Neural cell (in vitro differentiated cells): ENCODE measurements around the gene SND1. TPM values are rescaled to one million over a fixed set of nuclear protein-coding genes. Genes with fewer than 3 reads are reported as not detected.

ENCODE experiments used
- H2AFZ ChIP-seq: fragments of 200-600, 300-800 bp; sonication (generic), shearing (Covaris generic); 2 replicates; pipeline ENCODE4 v1.6.0; 2014; ENCODE audit warnings: low read depth, mild to moderate bottlenecking, antibody characterized with exemption, low read length, moderate library complexity
- H3F3A ChIP-seq: fragments of 200-600 bp; shearing (Covaris generic); 2 replicates; pipeline ENCODE4 v1.6.1; 2016; ENCODE audit warnings: mild to moderate bottlenecking, moderate library complexity, mixed read lengths, antibody characterized with exemption, low read length; ENCODE audit not compliant: insufficient read depth, poor library complexity, severe bottlenecking
- H3K27ac ChIP-seq: fragments of 200-600, 300-800 bp; sonication (generic), shearing (Covaris generic); 2 replicates; pipeline ENCODE4 v1.5.1; 2014; ENCODE audit warnings: mild to moderate bottlenecking, low read length, moderate library complexity
- H3K27me3 ChIP-seq: fragments of 300-800, 200-600 bp; sonication (generic), shearing (Covaris generic); 2 replicates; pipeline ENCODE4 v1.6.0; 2014; ENCODE audit warnings: mild to moderate bottlenecking, low read depth, low read length, moderate library complexity; ENCODE audit not compliant: insufficient read depth
- H3K36me3 ChIP-seq: fragments of 300-800, 200-600 bp; sonication (generic), shearing (Covaris generic); 2 replicates; pipeline ENCODE4 v1.5.1; 2014; ENCODE audit warnings: mild to moderate bottlenecking, antibody characterized with exemption, low read length, moderate library complexity; ENCODE audit not compliant: insufficient read depth
- H3K4me2 ChIP-seq: fragments of 300-800, 200-600 bp; sonication (generic), shearing (Covaris generic); 2 replicates; pipeline ENCODE4 v1.6.0; 2014; ENCODE audit warnings: mild to moderate bottlenecking, low read length
- H3K4me3 ChIP-seq: fragments of 300-800, 200-600 bp; sonication (generic), shearing (Covaris generic); 2 replicates; pipeline ENCODE4 v1.5.1; 2014; ENCODE audit warnings: mild to moderate bottlenecking, low read length, moderate library complexity
- H3K79me2 ChIP-seq: fragments of 200-600 bp; shearing (Covaris generic); replicated peaks from 2 replicates; pipeline ENCODE4 v1.6.0; 2014; ENCODE audit warnings: mild to moderate bottlenecking, low read length, moderate library complexity; ENCODE audit not compliant: insufficient read depth
- H3K9ac ChIP-seq: fragments of 300-800, 200-600 bp; sonication (generic), shearing (Covaris generic); 2 replicates; pipeline ENCODE4 v1.6.1; 2016; ENCODE audit warnings: mild to moderate bottlenecking, low read length, mixed read lengths
- H3K9me2 ChIP-seq: fragments of 200-600 bp; shearing (Covaris generic); 2 replicates; pipeline ENCODE4 v1.6.1; 2016; ENCODE audit warnings: mild to moderate bottlenecking, low read length, mixed read lengths; ENCODE audit not compliant: insufficient read depth
- H3K9me3 ChIP-seq: fragments of 200-600, 300-800 bp; sonication (generic), shearing (Covaris generic); 2 replicates; pipeline ENCODE4 v1.6.1; 2016; ENCODE audit warnings: mild to moderate bottlenecking, mixed run types, low read length, moderate library complexity, mixed read lengths
- H4K20me1 ChIP-seq: fragments of 200-600 bp; shearing (Covaris generic); 2 replicates; pipeline ENCODE4 v1.6.1; 2016; ENCODE audit warnings: mild to moderate bottlenecking, mixed run types; ENCODE audit not compliant: insufficient read depth
- EP300 ChIP-seq: fragments of 450-650 bp; conservative IDR thresholded peaks from 2 replicates; pipeline ENCODE4 v1.6.1; 2014; ENCODE audit warnings: antibody characterized with exemption, mild to moderate bottlenecking, moderate library complexity; ENCODE audit not compliant: poor library complexity, severe bottlenecking
- EZH2 ChIP-seq: fragments of 200-600, 300-800 bp; shearing (Covaris generic), sonication (generic); IDR thresholded peaks from 2 replicates; pipeline ENCODE4 v1.6.1; 2014; ENCODE audit warnings: antibody characterized with exemption, low read length, borderline replicate concordance, mild to moderate bottlenecking; ENCODE audit not compliant: insufficient read depth, poor library complexity, severe bottlenecking
- MXI1 ChIP-seq: fragments of 450-650 bp; conservative IDR thresholded peaks from 2 replicates; pipeline ENCODE4 v1.6.1; 2014; ENCODE audit warnings: antibody characterized with exemption, mild to moderate bottlenecking; ENCODE audit not compliant: poor library complexity, severe bottlenecking
- POLR2AphosphoS5 ChIP-seq: IDR thresholded peaks from 2 replicates; pipeline ENCODE4 v1.6.1; 2012
- RAD21 ChIP-seq: fragments of 450-650 bp; conservative IDR thresholded peaks from 2 replicates; pipeline ENCODE4 v1.6.1; 2014; ENCODE audit warnings: antibody characterized with exemption, mild to moderate bottlenecking, moderate library complexity
- SMC3 ChIP-seq: fragments of 450-650 bp; conservative IDR thresholded peaks from 2 replicates; pipeline ENCODE4 v1.6.1; 2014; ENCODE audit warnings: antibody characterized with exemption, mild to moderate bottlenecking, moderate library complexity; ENCODE audit not compliant: poor library complexity
- TAF1 ChIP-seq: IDR thresholded peaks from 2 replicates; pipeline ENCODE4 v1.6.1; 2012; ENCODE audit warnings: low read depth
- polyA plus RNA-seq: library from polyadenylated mRNA; depleted of rRNA; stranded (reverse); fragments of >200 nt; gene quantifications from 2 replicates; pipeline ENCODE4 v1.2.3, GENCODE V29; 2014
- TF ChIP-seq, protein P1 (sequence below): IDR thresholded peaks from 2 replicates; pipeline ENCODE4 v1.6.1; 2012; ENCODE audit warnings: borderline replicate concordance
- TF ChIP-seq, protein P2 (sequence below): fragments of 450-650 bp; IDR thresholded peaks from 2 replicates; pipeline ENCODE4 v1.5.1; 2014; ENCODE audit warnings: antibody characterized with exemption, mild to moderate bottlenecking, moderate library complexity; ENCODE audit not compliant: poor library complexity, severe bottlenecking

SND1 gene
- polyA plus RNA-seq, 1 donor from 2014 or later, result 37.4 TPM

DNA sequence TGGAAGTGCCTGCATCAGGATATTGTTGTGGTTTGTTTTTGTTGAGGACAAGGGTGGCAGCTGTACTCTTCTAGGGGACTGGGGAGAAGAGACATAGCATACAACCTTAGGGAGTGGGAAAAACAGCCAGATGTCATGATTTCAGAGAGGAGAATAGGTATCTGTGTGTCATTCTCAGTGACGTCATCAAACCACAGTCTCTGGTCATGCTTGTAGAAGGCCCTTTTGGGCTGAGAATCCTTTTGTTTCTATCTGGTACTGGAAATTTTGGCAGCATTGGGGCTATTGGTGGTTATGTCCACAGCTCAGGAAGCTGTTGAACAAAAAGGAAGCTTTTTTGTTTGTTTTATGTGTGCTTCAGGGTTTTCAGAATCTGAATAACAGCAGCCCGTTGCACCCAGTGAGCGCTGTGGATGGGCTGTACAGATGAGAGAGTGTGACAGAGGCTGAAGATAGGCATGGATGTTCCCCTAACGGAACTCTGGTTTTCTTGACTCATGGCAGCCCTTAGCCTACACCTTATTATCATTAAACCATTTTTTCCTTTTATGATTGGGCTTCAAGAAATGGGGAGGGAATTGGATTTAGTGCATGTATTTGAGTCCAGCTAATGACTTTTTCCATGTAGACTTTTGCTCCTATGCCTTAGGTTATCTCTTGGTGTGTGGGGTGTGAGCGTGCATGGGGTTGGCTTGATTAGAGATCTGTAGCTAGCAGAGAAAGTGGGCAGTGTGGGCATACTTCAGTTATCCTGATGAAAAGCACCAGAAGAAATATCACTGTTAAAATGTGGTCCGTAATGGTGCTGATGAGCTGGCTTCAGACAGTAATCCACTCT lies 65.7 kb downstream of the SND1 start:
- no peaks in the 10 kb centered on the region for H3K36me3 ChIP-seq
- no peak overlapping the region for H3K27ac ChIP-seq
- no peak overlapping the region for H3K4me3 ChIP-seq
- H3F3A ChIP-seq, result no peaks in the 10 kb centered on the region
- H3K79me2 ChIP-seq, result no peaks in the 10 kb centered on the region
- no peaks in the 10 kb centered on the region for H3K9me3 ChIP-seq
- no peak overlapping the region for H3K4me2 ChIP-seq
- TF ChIP-seq TAF1 (no peak), EZH2 (no peak), MXI1 (no peak), RAD21 (no peak), POLR2AphosphoS5 (no peak), SMC3 (no peak), EP300 (no peak)
- TF ChIP-seq, protein P1, sequence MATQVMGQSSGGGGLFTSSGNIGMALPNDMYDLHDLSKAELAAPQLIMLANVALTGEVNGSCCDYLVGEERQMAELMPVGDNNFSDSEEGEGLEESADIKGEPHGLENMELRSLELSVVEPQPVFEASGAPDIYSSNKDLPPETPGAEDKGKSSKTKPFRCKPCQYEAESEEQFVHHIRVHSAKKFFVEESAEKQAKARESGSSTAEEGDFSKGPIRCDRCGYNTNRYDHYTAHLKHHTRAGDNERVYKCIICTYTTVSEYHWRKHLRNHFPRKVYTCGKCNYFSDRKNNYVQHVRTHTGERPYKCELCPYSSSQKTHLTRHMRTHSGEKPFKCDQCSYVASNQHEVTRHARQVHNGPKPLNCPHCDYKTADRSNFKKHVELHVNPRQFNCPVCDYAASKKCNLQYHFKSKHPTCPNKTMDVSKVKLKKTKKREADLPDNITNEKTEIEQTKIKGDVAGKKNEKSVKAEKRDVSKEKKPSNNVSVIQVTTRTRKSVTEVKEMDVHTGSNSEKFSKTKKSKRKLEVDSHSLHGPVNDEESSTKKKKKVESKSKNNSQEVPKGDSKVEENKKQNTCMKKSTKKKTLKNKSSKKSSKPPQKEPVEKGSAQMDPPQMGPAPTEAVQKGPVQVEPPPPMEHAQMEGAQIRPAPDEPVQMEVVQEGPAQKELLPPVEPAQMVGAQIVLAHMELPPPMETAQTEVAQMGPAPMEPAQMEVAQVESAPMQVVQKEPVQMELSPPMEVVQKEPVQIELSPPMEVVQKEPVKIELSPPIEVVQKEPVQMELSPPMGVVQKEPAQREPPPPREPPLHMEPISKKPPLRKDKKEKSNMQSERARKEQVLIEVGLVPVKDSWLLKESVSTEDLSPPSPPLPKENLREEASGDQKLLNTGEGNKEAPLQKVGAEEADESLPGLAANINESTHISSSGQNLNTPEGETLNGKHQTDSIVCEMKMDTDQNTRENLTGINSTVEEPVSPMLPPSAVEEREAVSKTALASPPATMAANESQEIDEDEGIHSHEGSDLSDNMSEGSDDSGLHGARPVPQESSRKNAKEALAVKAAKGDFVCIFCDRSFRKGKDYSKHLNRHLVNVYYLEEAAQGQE, result no peak
- TF ChIP-seq, protein P2, sequence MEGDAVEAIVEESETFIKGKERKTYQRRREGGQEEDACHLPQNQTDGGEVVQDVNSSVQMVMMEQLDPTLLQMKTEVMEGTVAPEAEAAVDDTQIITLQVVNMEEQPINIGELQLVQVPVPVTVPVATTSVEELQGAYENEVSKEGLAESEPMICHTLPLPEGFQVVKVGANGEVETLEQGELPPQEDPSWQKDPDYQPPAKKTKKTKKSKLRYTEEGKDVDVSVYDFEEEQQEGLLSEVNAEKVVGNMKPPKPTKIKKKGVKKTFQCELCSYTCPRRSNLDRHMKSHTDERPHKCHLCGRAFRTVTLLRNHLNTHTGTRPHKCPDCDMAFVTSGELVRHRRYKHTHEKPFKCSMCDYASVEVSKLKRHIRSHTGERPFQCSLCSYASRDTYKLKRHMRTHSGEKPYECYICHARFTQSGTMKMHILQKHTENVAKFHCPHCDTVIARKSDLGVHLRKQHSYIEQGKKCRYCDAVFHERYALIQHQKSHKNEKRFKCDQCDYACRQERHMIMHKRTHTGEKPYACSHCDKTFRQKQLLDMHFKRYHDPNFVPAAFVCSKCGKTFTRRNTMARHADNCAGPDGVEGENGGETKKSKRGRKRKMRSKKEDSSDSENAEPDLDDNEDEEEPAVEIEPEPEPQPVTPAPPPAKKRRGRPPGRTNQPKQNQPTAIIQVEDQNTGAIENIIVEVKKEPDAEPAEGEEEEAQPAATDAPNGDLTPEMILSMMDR, result no peak
- H3K9ac ChIP-seq, result no peak overlapping the region
- H2AFZ ChIP-seq, result no peak overlapping the region
- H3K27me3 ChIP-seq, result no peaks in the 10 kb centered on the region
- no peaks in the 10 kb centered on the region for H3K9me2 ChIP-seq
- no peaks in the 10 kb centered on the region for H4K20me1 ChIP-seq

DNA sequence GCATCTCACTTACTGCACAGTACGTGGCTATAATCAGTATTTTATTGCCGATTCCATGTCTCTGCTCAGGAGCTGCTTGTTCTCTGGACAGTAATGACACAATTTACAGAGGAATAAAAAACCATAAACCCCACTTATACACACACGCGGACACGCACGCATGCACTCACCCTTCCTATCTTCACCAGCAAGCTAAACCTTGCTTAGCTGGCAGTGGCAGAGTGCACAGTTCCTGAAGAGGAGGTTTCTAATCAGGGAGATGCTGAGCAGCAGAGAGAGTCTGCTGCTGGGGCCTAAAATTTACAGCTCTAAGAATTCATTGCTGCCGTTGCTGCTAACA lies 66.3 kb downstream of the SND1 start:
- Histone ChIP-seq H3F3A (no peaks in the 10 kb centered on the region), H3K27ac (no peak overlapping the region), H2AFZ (no peak overlapping the region), H3K79me2 (no peaks in the 10 kb centered on the region), H4K20me1 (no peaks in the 10 kb centered on the region), H3K9ac (no peak overlapping the region), H3K36me3 (no peaks in the 10 kb centered on the region), H3K9me2 (no peaks in the 10 kb centered on the region), H3K9me3 (no peaks in the 10 kb centered on the region), H3K27me3 (no peaks in the 10 kb centered on the region), H3K4me3 (no peak overlapping the region), H3K4me2 (no peak overlapping the region)
- TF ChIP-seq POLR2AphosphoS5 (peak; percentile 30), TAF1 (no peak), SMC3 (no peak), RAD21 (no peak), MXI1 (no peak)
